ENCODE data around the gene TACC3. TPM values are rescaled to one million over a fixed set of nuclear protein-coding genes. Genes with fewer than 3 reads are reported as not detected.

TACC3 gene
- total RNA-seq, 2 donors from 2014 or later = 4.3 to 35.6 TPM

DNA sequence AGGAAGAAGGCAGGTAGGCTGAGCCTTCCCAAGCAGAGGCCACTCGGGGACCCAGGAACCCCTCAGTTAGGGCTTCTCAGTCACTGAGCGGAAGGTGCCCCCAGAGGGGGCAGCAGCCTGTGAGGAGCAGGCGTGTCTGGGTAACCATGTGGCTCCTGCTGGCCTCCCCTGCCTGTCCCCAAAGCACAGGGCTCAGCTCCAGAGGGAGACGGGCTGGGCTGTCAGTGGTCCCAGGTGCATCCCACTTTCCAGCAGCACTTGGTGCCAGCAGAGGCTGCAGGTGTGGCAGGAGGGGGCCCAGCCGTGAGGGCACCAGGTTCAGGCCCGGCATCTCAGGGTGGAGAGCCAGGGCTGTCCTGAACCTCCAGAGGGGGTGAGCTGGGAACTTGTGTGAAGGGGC, 22.7 kb downstream of the TACC3 start:
- no peaks in the 10 kb centered on the region for H3K9me3 ChIP-seq
- no peak for TF ChIP-seq POLR2AphosphoS5 (IDR thresholded peaks at IDR 0.05)
- TF ChIP-seq POLR2A (IDR thresholded peaks at IDR 0.05) = no peak
- TF ChIP-seq, protein P1, sequence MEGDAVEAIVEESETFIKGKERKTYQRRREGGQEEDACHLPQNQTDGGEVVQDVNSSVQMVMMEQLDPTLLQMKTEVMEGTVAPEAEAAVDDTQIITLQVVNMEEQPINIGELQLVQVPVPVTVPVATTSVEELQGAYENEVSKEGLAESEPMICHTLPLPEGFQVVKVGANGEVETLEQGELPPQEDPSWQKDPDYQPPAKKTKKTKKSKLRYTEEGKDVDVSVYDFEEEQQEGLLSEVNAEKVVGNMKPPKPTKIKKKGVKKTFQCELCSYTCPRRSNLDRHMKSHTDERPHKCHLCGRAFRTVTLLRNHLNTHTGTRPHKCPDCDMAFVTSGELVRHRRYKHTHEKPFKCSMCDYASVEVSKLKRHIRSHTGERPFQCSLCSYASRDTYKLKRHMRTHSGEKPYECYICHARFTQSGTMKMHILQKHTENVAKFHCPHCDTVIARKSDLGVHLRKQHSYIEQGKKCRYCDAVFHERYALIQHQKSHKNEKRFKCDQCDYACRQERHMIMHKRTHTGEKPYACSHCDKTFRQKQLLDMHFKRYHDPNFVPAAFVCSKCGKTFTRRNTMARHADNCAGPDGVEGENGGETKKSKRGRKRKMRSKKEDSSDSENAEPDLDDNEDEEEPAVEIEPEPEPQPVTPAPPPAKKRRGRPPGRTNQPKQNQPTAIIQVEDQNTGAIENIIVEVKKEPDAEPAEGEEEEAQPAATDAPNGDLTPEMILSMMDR (IDR thresholded peaks at IDR 0.05) = no peak
- intact Hi-C loops (cut with DNase I) = no loop called here
- 83% methylated on average over 3 of the region's 6 CpGs for WGBS
- H3K27ac ChIP-seq = no peak overlapping the region
- no peak overlapping the region for H3K4me3 ChIP-seq
- peaks cover 4% of the 10 kb centered on the region for H3K27me3 ChIP-seq (replicated peaks; ENCODE audit: insufficient read depth)
- no peak for DNase-seq (ENCODE audit: low spot score)
- H3K4me1 ChIP-seq (replicated peaks) = peaks cover 5% of the 10 kb centered on the region
- no peaks in the 10 kb centered on the region for H3K36me3 ChIP-seq

DNA sequence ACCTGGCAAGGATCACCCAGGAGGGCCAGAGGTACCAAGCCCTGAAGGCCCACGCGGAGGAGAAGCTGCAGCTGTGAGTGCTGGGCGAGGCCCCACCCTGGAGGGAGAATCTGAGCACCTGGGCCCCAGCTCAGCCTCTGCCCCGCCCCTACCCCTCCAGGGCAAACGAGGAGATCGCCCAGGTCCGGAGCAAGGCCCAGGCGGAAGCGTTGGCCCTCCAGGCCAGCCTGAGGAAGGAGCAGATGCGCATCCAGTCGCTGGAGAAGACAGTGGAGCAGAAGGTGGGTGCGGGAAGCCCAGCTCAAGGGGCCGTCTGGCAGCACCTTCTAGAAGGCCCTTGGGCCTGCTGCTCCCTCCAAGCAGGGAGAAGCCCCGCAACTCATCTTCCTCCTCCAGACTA, 23.2 kb downstream of the TACC3 start:
- no peak for TF ChIP-seq POLR2AphosphoS5 (IDR thresholded peaks at IDR 0.05)
- Histone ChIP-seq H3K36me3 (no peaks in the 10 kb centered on the region), H3K4me3 (no peak overlapping the region), H3K27ac (no peak overlapping the region), H3K27me3 (replicated peaks; ENCODE audit: insufficient read depth) (peaks cover 4% of the 10 kb centered on the region), H3K9me3 (no peaks in the 10 kb centered on the region), H3K4me1 (replicated peaks) (peaks cover 5% of the 10 kb centered on the region)
- intact Hi-C loops (cut with DNase I) = no loop called here
- WGBS = 88% methylated on average over 12 of the region's 14 CpGs
- DNase-seq (ENCODE audit: low spot score) = no peak

DNA sequence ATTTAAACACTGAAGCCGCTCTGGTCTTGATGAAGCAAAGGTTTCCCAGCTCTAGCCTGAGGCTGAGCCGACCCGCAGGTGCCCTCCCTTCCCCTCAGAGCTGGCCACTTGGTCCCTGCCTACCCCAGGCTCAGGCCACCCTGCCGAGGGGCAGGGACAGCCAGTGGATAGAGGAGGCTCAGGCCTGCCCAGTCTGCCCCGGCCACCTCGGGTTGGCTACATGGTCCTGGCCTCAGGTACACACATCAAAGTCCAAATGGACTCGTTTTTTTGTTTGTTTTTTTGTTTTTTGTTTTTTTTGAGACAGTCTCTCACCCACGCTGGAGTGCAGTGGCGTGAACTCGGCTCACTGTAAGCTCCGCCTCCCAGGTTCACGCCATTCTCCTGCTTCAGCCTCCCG, 23.8 kb downstream of the TACC3 start:
- no peak overlapping the region for H3K27ac ChIP-seq
- H3K27me3 ChIP-seq (replicated peaks; ENCODE audit: insufficient read depth) = peaks cover 4% of the 10 kb centered on the region
- no peaks in the 10 kb centered on the region for H3K9me3 ChIP-seq
- TF ChIP-seq POLR2AphosphoS5 (IDR thresholded peaks at IDR 0.05) (no peak), POLR2A (IDR thresholded peaks at IDR 0.05) (no peak)
- TF ChIP-seq, protein P1 (IDR thresholded peaks at IDR 0.05) = no peak
- no peak for DNase-seq (ENCODE audit: low spot score)
- intact Hi-C loops (cut with DNase I) = loop anchor here (5.0 kb wide), 2 partner anchors 67 to 152 kb away; no protein-coding TSS in a partner anchor
- H3K4me3 ChIP-seq = no peak overlapping the region
- 91% methylated on average over 13 of the region's 13 CpGs for WGBS
- no peaks in the 10 kb centered on the region for H3K36me3 ChIP-seq
- peaks cover 5% of the 10 kb centered on the region for H3K4me1 ChIP-seq (replicated peaks)

DNA sequence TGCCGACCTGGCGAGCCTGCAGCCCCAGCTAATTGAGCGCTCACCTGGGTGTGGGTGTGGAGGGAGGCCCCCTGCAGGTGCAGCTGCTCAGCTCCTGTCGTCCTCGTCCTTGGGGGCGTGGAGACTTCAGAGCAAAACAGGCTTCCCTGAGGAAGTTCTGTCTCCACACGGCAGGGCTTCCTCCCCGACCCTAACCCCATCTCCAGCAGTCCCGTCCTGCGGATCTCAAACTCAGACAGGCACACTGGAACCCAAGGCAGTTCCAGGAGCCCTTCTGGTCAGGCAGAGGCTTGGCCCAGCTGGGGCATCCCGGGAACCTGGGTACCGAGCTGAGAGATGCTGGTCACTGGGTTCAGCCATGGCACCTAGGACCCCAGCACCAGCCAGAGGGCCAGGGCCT, 24.4 kb downstream of the TACC3 start:
- H3K9me3 ChIP-seq = no peaks in the 10 kb centered on the region
- intact Hi-C loops (cut with DNase I) = loop anchor here (5.0 kb wide), 2 partner anchors 67 to 152 kb away; no protein-coding TSS in a partner anchor
- 94% methylated on average over 10 of the region's 12 CpGs for WGBS
- H3K27me3 ChIP-seq (replicated peaks; ENCODE audit: insufficient read depth) = peaks cover 4% of the 10 kb centered on the region
- no peak for DNase-seq (ENCODE audit: low spot score)
- peaks cover 5% of the 10 kb centered on the region for H3K4me1 ChIP-seq (replicated peaks)
- no peak overlapping the region for H3K4me3 ChIP-seq
- H3K36me3 ChIP-seq = no peaks in the 10 kb centered on the region
- TF ChIP-seq POLR2AphosphoS5 (IDR thresholded peaks at IDR 0.05) (no peak), POLR2A (IDR thresholded peaks at IDR 0.05) (no peak)
- TF ChIP-seq, protein P1 (IDR thresholded peaks at IDR 0.05) = no peak
- no peak overlapping the region for H3K27ac ChIP-seq

DNA sequence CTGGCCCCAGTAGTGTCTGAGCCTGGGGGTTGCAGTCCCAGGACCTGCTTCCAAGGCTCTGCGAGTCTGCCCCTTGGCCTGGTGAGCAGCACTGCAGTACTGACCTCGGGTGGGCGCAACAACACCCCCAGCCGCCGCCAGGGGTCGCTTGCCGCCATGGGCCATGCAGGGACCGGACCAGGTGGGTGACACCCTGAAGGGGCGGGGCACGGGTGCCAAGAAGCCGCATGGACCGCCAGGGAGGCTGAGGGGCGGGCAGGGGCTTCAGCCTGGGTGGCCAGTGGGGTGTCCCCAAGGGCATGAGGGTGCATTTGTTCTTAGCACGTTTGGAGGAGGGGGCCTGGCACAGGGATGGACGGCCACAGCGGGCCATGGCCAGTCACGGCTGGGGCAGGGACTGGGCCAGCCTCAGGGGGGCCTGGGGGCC, 25.0 kb downstream of the TACC3 start:
- Histone ChIP-seq H3K27me3 (replicated peaks; ENCODE audit: insufficient read depth) (peaks cover 4% of the 10 kb centered on the region), H3K4me3 (no peak overlapping the region), H3K36me3 (no peaks in the 10 kb centered on the region), H3K4me1 (replicated peaks) (peaks cover 5% of the 10 kb centered on the region), H3K9me3 (no peaks in the 10 kb centered on the region), H3K27ac (no peak overlapping the region)
- TF ChIP-seq, protein P1 (IDR thresholded peaks at IDR 0.05) = peak; percentile 75 to 83 (median 76)
- no peak for TF ChIP-seq POLR2AphosphoS5 (IDR thresholded peaks at IDR 0.05)
- peak; percentile 64 for DNase-seq (ENCODE audit: low spot score)
- WGBS = 17% methylated on average over 9 of the region's 17 CpGs
- intact Hi-C loops (cut with DNase I) = loop anchor here (5.0 kb wide), 2 partner anchors 66 to 151 kb away; no protein-coding TSS in a partner anchor
